Neural cell (in vitro differentiated cells): ENCODE data around the gene RNF8.

Experiments
- EP300 ChIP-seq: fragments of 450-650 bp; conservative IDR thresholded peaks from 2 replicates; pipeline ENCODE4 v1.6.1; 2014; ENCODE audit warnings: antibody characterized with exemption, mild to moderate bottlenecking, moderate library complexity; ENCODE audit not compliant: poor library complexity, severe bottlenecking
- EZH2 ChIP-seq: fragments of 200-600, 300-800 bp; shearing (Covaris generic), sonication (generic); IDR thresholded peaks from 2 replicates; pipeline ENCODE4 v1.6.1; 2014; ENCODE audit warnings: antibody characterized with exemption, low read length, borderline replicate concordance, mild to moderate bottlenecking; ENCODE audit not compliant: insufficient read depth, poor library complexity, severe bottlenecking
- POLR2AphosphoS5 ChIP-seq: IDR thresholded peaks from 2 replicates; pipeline ENCODE4 v1.6.1; 2012
- RAD21 ChIP-seq: fragments of 450-650 bp; conservative IDR thresholded peaks from 2 replicates; pipeline ENCODE4 v1.6.1; 2014; ENCODE audit warnings: antibody characterized with exemption, mild to moderate bottlenecking, moderate library complexity
- SMC3 ChIP-seq: fragments of 450-650 bp; conservative IDR thresholded peaks from 2 replicates; pipeline ENCODE4 v1.6.1; 2014; ENCODE audit warnings: antibody characterized with exemption, mild to moderate bottlenecking, moderate library complexity; ENCODE audit not compliant: poor library complexity
- TF ChIP-seq, protein P1 (sequence below): fragments of 450-650 bp; IDR thresholded peaks from 2 replicates; pipeline ENCODE4 v1.5.1; 2014; ENCODE audit warnings: antibody characterized with exemption, mild to moderate bottlenecking, moderate library complexity; ENCODE audit not compliant: poor library complexity, severe bottlenecking
- TF ChIP-seq, protein P2 (sequence below): IDR thresholded peaks from 2 replicates; pipeline ENCODE4 v1.6.1; 2012; ENCODE audit warnings: borderline replicate concordance

DNA sequence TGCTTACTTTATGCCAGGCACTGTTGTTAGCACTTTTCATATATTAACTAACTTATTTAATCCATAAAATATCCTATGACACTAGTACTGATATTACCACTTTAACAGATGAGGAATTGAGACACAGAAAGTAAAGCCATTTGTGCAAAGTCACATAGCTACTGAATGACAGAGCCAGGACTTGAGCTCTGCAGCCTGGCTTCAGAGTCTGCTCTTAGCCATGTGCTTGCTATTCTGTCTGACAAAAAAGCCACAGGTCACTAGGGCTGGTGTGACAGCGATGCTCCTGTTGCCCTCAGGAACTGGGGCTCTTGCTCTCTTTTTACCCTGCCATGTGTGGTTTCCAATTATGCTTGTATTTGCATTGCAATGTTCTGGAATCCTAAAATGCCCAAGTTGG is 44.7 kb upstream of the RNF8 start:
- TF ChIP-seq, protein P1, sequence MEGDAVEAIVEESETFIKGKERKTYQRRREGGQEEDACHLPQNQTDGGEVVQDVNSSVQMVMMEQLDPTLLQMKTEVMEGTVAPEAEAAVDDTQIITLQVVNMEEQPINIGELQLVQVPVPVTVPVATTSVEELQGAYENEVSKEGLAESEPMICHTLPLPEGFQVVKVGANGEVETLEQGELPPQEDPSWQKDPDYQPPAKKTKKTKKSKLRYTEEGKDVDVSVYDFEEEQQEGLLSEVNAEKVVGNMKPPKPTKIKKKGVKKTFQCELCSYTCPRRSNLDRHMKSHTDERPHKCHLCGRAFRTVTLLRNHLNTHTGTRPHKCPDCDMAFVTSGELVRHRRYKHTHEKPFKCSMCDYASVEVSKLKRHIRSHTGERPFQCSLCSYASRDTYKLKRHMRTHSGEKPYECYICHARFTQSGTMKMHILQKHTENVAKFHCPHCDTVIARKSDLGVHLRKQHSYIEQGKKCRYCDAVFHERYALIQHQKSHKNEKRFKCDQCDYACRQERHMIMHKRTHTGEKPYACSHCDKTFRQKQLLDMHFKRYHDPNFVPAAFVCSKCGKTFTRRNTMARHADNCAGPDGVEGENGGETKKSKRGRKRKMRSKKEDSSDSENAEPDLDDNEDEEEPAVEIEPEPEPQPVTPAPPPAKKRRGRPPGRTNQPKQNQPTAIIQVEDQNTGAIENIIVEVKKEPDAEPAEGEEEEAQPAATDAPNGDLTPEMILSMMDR: no peak
- no peak for TF ChIP-seq RAD21
- TF ChIP-seq, protein P2, sequence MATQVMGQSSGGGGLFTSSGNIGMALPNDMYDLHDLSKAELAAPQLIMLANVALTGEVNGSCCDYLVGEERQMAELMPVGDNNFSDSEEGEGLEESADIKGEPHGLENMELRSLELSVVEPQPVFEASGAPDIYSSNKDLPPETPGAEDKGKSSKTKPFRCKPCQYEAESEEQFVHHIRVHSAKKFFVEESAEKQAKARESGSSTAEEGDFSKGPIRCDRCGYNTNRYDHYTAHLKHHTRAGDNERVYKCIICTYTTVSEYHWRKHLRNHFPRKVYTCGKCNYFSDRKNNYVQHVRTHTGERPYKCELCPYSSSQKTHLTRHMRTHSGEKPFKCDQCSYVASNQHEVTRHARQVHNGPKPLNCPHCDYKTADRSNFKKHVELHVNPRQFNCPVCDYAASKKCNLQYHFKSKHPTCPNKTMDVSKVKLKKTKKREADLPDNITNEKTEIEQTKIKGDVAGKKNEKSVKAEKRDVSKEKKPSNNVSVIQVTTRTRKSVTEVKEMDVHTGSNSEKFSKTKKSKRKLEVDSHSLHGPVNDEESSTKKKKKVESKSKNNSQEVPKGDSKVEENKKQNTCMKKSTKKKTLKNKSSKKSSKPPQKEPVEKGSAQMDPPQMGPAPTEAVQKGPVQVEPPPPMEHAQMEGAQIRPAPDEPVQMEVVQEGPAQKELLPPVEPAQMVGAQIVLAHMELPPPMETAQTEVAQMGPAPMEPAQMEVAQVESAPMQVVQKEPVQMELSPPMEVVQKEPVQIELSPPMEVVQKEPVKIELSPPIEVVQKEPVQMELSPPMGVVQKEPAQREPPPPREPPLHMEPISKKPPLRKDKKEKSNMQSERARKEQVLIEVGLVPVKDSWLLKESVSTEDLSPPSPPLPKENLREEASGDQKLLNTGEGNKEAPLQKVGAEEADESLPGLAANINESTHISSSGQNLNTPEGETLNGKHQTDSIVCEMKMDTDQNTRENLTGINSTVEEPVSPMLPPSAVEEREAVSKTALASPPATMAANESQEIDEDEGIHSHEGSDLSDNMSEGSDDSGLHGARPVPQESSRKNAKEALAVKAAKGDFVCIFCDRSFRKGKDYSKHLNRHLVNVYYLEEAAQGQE: no peak
- no peak for TF ChIP-seq EZH2
- TF ChIP-seq SMC3: no peak
- no peak for TF ChIP-seq POLR2AphosphoS5
- TF ChIP-seq EP300: no peak
